ENCODE results near the gene GPR157. TPM values are rescaled to one million over a fixed set of nuclear protein-coding genes. Genes with fewer than 3 reads are reported as not detected.
A peak's percentile ranks its signal among the peaks of the same experiment; 100 is the strongest.

Gene GPR157
- total and polyA plus RNA-seq, 10 of the 15 experiments (the other 5 are each of a cell fraction or from before 2014, with no cell fraction given): 0.66 to 15.9 (median 3.1) TPM

GRCh38 chr1:9061252-9061960 is 67.5 kb downstream of the GPR157 start:
- POLR2A ChIA-PET: interaction anchor here (0.6 to 2.3 kb wide), 11 partner anchors 9 to 134 kb away, joined by 3 to 9 read pairs (median 4); no protein-coding TSS in a partner anchor
- Histone ChIP-seq H3K9ac (ENCODE audit: control insufficient read depth, insufficient read depth, low read length) (peak overlapping the region; percentile 10; the same call in 1 of the 2 replicates), H3K79me2 (ENCODE audit: control insufficient read depth, insufficient read depth, low read length) (peaks cover 47% of the 10 kb centered on the region), H3K4me3 (no peak overlapping the region), H3K27ac (ENCODE audit: control insufficient read depth, insufficient read depth) (peak overlapping the region; percentile 2; the same call in 1 of the 2 replicates), H3K36me3 (ENCODE audit: control insufficient read depth in 2 of 2, insufficient read depth in 2 of 2, low read length in 1 of 2) (peaks cover 6 to 13% of the 10 kb centered on the region in 2 experiments), H2AFZ (ENCODE audit: control insufficient read depth, low read depth, low read length) (no peak overlapping the region), H4K20me1 (ENCODE audit: control insufficient read depth, insufficient read depth) (no peaks in the 10 kb centered on the region; the same call in 1 of the 2 replicates), H3K27me3 (replicated peaks in 1 of 2; ENCODE audit: control insufficient read depth in 2 of 2, insufficient read depth in 2 of 2, low read length in 1 of 2) (no peaks in the 10 kb centered on the region), H3K9me3 (replicated peaks; ENCODE audit: control insufficient read depth, insufficient read depth, low read length) (no peaks in the 10 kb centered on the region), H3K4me2 (ENCODE audit: control insufficient read depth, insufficient read depth) (peak overlapping the region; percentile 57), H3K4me1 (ENCODE audit: control insufficient read depth, insufficient read depth, low read length) (peaks cover 24% of the 10 kb centered on the region)
- in situ Hi-C loops (cut with MboI) (no loop called here), intact Hi-C loops (cut with micrococcal nuclease; ENCODE audit: unreplicated experiment) (no loop called here)
- ATAC-seq (peak; percentile 64), FAIRE-seq (no peak), DNase-seq (ENCODE audit: low read depth, low spot score) (no peak)
- WGBS (ENCODE audit: insufficient coverage, insufficient replicate concordance, low lambda C conversion rate, missing lambda C conversion rate): 64% methylated on average over 6 of the region's 6 CpGs
- TF ChIP-seq RBBP5 (conservative IDR thresholded peaks at IDR 0.05) (no peak), GABPA (IDR thresholded peaks at IDR 0.05; ENCODE audit: low read depth) (no peak), NR2F1 (conservative IDR thresholded peaks at IDR 0.05) (0 out of 2 replicates have a peak, but pooled peaks have one; percentile 36), ZNF384 (IDR thresholded peaks at IDR 0.05; ENCODE audit: borderline replicate concordance, low read depth, low read length) (peak; percentile 40; the same call in 1 of the 2 replicates)
- no TSS peak for BruUV-seq (replicated peaks)
- RAD21 ChIA-PET (ENCODE audit: unreplicated experiment): interaction anchor here (0.9 to 3.5 kb wide), 10 partner anchors 13 to 499 kb away, joined by 3 to 15 read pairs (median 5); no protein-coding TSS in a partner anchor
- CTCF ChIA-PET: interaction anchor here (0.7 to 3.4 kb wide), 12 partner anchors 8 to 74 kb away, joined by 3 to 18 read pairs (median 4); partner anchors contain the start of gene SLC2A5
- SMC1A ChIA-PET (ENCODE audit: uncharacterized antibody, unreplicated experiment): interaction anchor here (0.6 to 5.2 kb wide), 15 partner anchors 14 to 142 kb away, joined by 3 to 59 read pairs (median 5); no protein-coding TSS in a partner anchor
